Measurements from ENCODE around the gene CCR3.

Gene CCR3

DNA sequence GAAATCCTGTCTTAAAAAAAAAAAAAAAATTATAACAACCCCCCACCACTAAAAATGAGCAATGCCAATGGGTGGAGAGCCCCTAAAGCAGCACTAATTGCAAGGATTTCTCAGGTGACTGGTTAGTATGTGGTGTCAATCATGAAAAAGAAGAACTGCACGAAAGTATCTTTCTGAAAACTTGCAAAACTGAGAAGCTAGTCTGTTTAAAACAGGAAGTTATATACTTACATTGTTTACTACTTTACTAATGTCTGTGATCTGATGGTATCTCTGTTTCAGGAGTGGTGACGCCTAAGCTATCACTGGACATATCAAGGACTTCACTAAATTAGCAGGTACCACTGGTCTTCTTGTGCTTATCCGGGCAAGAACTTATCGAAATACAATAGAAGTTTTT is at the start of gene CCR3:
Gene CCR3, plus strand, starts transcription at position 341 of the 400 bp plus-strand sequence. CDS start 22,699 bp downstream, outside the sequence.
- no peak within 1 kb of the TSS for H3K27ac ChIP-seq
- TF ChIP-seq ZFX (IDR thresholded peaks at IDR 0.05; ENCODE audit: borderline replicate concordance) (no peak), CTCF (IDR thresholded peaks at IDR 0.05) (no peak)

- H3K27ac ChIP-seq, result no peak overlapping the region
- TF ChIP-seq ZFX (IDR thresholded peaks at IDR 0.05; ENCODE audit: borderline replicate concordance) (no peak), CTCF (IDR thresholded peaks at IDR 0.05) (no peak)
Measured at GRCh38 chr3:46192939-46193338, 49.3 kb upstream of the CCR3 start.

- H3K27ac ChIP-seq, result no peak overlapping the region
- TF ChIP-seq CTCF (IDR thresholded peaks at IDR 0.05), result no peak
Measured at GRCh38 chr3:46193436-46193835, 48.8 kb upstream of the CCR3 start.

GRCh38 chr3:46194868-46195553 is 47.2 kb upstream of the CCR3 start:
- no peak for TF ChIP-seq ZFX (IDR thresholded peaks at IDR 0.05; ENCODE audit: borderline replicate concordance)
- H3K27ac ChIP-seq, result no peak overlapping the region

- no peak for TF ChIP-seq CTCF (IDR thresholded peaks at IDR 0.05)
- no peak for TF ChIP-seq ZFX (IDR thresholded peaks at IDR 0.05; ENCODE audit: borderline replicate concordance)
- H3K27ac ChIP-seq, result no peak overlapping the region
Measured at GRCh38 chr3:46196261-46196957, 45.9 kb upstream of the CCR3 start.

GRCh38 chr3:46200211-46200610 is 42.0 kb upstream of the CCR3 start:
- TF ChIP-seq CTCF (IDR thresholded peaks at IDR 0.05), result no peak
- no peak for TF ChIP-seq ZFX (IDR thresholded peaks at IDR 0.05; ENCODE audit: borderline replicate concordance)
- no peak overlapping the region for H3K27ac ChIP-seq

GRCh38 chr3:46200790-46201189 is 41.5 kb upstream of the CCR3 start:
- no peak for TF ChIP-seq ZFX (IDR thresholded peaks at IDR 0.05; ENCODE audit: borderline replicate concordance)
- TF ChIP-seq CTCF (IDR thresholded peaks at IDR 0.05), result no peak

More at GRCh38 chr3:46200790-46201189, 41.5 kb upstream of the CCR3 start:
- no peak overlapping the region for H3K27ac ChIP-seq
